ENCODE data around the gene CCDC183.
"Not testable (repeated sequence)": the region's sequence is repeated elsewhere in the genome, so short reads cannot be mapped to it uniquely, and the experiment has no call there.

Gene CCDC183

DNA sequence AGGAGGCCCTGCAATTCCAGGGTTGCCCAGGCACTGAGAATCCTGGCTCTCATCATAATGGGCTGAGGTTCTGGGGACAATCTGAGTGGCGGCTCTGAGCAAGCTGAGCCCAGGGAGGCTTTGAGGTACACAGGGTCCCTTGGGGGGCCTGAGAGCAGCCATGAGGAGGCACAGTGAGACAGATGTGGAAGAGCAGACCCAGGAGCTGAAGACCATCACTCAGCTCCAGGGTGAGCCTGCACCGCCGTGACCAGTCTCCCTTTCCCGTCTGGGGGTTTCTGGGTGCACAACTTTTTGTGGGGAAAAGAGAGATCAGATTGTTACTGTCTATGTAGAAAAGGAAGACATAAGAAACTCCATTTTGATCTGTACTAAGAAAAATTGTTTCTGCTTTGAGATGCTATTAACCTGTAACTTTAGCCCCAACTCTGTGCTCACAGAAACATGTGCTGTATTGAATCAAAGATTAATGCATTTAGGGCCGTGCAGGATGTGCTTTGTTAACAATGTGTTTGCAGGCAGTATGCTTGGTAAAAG, at the start of gene CCDC183:
CCDC183 (plus strand) TSS at position 101 of the 537 bp plus-strand sequence; CDS start at position 161, 60 bp downstream.
- no peak for DNase-seq (ENCODE audit: low spot score)

DNA sequence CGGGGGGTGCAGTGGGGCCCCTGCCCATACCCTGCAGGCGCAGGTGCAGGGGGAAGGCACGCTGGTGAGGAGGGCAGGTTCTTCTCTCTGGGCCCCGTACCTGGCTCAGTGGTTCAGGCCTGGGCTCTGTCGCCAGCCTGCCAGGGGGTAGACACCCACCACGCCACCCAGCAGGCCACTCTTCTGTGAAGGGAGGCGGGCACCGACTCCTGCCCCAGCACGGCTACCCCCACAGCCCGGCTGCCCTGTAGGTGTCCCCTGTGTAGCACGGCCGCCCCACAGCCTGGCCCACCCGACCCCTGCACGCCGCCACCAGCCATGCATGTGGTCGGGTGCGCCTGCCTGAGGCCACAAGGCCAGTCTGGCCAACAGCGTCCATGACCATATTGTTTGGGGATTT, 49.5 kb upstream of the CCDC183 start:
- no peak for DNase-seq (ENCODE audit: low spot score)

DNA sequence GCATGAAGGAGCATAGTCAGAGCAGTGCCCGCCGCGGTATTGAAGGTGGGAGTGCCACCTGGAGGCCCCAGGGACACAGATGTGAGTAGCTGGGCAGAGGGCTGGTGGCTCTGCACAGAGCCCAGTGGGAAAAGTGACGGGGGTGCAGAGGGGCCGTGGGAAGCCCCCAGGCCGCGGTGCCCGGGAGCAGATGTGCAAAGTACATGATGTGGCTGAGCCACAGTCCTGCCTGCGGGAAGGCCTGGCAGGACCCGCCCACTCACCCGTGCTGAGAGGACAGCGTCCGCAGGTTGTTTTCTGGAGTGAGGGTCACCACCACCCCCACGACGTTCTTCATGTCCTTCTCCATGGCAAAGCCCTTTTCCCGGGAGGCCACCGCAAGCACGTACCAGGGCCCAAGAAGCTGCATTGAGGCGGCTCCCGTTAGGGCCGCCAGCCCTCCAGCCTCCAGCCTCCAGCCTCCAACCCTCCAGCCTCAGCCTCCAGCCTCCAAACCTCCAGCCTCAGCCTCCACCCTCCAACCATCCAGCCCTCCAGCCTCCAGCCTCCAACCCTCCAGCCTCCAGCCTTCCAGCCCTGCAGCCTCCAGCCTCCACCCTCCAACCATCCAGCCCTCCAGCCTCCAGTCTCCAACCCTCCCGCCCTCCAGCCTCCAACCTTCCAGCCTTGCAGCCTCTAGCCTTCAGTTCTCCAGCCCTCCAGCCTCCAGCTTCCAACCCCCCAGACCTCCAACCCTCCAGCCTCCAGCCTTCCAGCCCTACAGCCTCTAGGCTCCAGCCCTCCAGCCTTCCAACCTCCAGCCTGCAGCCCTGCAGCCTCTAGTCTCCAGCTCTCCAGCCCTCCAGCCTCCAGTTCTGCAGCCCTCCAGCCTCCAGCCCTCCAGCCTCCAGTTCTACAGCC, 48.7 kb upstream of the CCDC183 start:
- no peak for DNase-seq (ENCODE audit: low spot score)

DNA sequence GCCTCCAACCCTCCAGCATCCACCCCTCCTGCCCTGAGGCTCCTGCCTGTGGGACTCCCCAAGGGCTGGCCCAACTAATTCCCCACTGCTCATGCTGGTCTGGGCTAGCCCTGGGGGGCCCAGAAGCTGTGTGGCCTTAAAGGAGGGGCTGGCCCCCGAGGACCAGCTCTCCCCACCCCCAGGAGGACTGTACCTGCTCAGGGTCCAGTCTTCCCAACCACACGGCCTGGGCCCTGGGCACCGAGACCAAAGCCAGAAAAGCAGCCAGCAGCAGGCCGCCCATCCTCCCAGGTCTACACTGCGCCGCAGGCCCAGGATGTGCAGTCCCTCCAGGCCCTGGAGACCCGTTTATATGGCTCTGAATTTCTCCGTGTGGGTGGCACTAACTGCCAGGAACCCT, 47.9 kb upstream of the CCDC183 start, which contains the start of gene LCN6:
LCN6 (minus strand) TSS at position 325 of the 400 bp plus-strand sequence; CDS start at position 283, 42 bp downstream.
- no peak for DNase-seq (ENCODE audit: low spot score)

DNA sequence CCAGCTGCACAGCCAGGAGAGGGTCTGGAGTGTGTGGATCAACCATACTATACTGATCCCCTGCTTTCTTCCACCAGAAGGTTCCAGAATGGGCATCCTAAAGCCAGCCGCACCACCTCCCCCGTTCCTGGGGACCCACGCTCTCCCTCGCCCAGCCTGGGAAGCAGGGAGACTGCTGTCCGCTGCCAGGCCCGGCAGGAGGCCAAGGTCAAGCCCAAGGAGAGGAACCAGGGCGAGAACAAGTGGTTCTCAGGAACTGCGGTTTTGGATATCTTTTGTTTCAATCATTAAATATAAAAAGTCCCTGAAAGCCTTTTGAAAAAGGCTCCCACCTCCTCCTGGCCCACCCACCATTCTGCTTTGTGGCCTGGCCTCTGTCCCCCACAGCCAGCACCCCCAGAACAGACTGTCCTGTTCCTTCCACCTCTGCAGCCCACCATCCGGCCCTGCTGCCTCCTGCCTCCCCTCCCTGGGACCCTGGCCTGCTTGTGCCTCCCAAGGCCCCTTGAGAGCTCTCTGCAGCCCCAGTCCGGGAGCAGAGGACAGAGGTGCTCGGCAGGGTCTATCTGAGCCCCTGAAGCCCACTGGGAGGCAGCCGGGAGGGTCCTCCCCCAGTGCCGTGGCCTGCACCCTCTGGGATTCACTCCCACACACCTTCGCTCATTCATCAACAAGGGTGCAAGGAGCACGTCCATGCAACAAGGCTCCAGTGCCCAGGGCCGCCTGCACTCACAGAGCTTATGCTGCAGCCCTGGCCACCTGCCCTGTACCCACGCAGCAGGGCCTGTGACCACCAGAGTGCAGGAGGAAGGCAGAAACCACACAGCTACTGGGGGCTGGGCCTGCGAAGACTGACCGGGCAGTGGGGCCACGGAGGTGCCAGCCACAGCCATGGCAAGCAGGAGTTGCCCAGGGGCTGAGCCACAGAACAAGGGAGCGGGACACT, 47.2 kb upstream of the CCDC183 start:
- no peak for DNase-seq (ENCODE audit: low spot score)

DNA sequence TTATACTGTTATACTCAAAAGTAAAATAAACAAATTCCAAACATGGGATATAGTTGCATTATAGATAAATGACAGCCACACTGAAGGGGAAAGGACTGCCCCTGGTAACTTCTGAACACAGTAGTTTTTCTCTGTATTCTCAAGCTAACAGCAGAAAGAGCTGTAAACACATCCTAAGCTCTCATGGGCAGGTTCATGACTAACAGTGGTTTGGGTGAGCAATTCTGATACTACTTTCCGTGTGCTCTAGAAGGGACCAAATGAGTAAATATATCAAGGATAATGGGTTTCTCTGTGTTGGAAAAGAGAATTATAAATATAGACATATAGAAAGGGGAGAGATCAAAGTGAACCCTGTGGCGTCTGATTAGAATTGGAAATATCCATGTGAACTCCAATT, 45.6 kb upstream of the CCDC183 start:
- DNase-seq (ENCODE audit: low spot score) = no peak

DNA sequence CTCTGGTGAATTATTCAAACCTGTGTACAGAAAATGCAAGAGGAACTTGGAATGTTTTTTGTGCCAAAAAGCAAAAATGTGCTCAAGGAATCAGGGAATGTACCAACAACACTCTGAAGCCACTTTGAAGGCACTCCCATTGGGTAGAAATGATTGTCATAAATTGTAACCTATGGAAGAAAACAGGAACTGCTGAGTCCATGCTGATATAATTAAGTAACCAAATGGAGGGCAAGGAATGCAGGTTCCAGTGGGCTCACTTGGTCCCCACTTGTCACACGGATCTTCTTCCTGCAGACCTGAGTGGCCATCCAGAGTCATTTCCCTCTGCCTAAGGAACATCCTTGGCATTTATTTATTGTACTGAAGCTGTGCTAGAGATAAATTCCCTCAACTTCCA, 44.9 kb upstream of the CCDC183 start:
- no peak for DNase-seq (ENCODE audit: low spot score)

DNA sequence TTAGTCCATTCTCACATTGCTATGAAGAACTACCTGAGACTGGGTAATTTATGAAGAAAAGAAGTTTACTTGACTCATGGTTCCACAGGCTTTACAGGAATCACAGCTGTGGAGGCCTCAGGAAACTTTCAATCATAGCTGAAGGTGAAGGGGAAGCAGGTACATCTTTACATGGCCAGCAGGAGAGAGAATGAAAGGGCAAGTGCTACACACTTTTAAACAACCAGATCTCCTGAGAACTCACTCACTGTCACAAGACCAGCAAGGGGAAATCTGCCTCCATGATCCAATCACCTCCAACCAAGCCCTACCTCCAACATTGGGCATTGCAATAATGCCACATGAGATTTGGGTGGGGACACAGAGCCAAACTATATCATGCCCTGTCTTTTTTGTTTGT, 44.3 kb upstream of the CCDC183 start:
- no peak for DNase-seq (ENCODE audit: low spot score)

DNA sequence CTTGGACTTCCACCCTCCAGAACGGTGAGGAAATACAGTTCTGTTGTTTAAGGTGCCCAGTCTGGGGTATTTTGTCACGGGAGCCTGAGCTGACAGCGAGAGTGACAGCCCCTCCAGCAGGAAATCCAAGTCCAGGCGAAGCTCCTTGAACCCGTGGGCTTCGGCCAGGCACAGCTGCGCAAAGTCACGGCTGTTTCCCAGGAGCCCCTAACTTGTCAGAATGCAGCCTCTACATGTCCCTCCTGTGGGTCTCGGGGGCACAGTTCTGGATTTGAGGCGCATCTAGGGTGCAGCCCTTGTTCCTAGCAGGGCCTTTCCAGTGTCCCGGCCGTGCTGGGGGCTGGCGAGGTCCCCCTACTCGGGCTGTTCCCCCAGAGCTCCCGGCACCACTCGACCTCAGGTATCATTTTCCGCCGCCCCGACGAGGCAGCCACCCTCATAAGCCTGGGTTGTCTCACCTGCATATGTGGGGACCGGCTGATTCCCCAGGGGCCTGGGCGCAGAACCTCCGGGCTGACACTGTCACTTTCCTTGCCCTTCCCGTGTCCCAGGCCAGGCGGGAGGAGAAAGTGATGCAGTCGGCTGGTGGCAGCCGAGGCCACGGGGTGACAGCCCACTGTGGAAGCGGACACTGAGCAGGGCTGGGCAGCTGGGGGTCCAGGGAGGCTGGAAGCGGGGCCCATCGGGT, 42.6 kb upstream of the CCDC183 start:
- no peak for DNase-seq (ENCODE audit: low spot score)

DNA sequence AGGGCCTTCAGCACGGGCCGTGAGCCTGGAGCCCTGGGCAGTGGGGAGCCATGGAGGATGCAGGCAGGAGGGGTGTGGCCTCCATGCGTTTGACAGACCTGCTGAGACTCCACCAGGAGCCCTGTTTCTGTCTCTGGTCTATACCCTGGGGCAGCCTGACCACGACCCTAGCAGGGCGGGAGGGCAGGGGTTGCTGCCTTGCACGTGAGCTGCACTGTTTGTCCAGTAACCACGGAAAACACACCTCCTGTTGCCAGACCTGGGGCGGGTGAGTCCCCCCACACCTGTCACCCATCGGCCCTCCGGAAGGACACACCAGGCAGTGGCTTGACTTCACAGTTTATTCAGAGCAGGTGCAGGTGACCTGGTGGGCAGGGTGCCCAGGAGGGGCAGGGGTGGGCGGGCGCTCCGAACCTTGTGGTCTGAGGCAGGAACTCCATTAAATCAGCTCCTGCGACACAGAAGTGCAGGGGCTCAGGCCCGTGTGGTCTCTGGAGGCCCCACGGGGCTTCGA, 42.0 kb upstream of the CCDC183 start:
- no peak for DNase-seq (ENCODE audit: low spot score)

DNA sequence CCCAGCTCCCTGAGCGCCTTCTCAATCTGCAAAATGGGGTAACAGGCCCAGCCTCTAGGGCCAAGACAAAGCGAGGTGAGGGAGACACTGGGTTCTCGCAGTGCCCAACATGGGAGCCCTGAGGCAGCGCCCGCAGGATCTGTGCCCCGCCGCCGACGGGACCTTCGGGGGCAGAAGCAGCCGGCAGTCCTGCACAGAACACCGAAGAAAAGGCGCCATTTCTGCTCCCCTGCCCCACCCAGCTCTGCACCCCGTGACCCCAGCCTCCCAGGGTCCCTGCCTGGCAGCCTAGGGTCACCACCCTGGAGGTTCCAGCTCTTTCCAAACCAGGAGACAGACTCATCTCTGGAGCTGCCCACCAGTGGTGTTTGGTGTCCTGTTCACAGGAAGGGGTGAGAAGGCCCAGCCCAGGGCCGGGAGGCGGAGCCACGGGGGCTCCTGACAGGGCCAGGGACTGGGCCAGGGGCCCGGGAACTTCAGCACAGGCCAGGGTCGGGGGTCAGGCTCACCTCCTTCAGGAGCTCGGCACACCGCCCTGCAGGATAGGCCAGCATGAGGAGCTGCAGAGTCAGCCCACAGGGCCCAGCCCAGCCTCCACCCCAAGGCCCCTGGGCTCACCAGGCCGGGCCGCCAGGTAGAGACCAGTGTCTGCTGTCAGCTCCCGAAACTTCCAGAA, 41.4 kb upstream of the CCDC183 start:
- DNase-seq (ENCODE audit: low spot score) = no peak

DNA sequence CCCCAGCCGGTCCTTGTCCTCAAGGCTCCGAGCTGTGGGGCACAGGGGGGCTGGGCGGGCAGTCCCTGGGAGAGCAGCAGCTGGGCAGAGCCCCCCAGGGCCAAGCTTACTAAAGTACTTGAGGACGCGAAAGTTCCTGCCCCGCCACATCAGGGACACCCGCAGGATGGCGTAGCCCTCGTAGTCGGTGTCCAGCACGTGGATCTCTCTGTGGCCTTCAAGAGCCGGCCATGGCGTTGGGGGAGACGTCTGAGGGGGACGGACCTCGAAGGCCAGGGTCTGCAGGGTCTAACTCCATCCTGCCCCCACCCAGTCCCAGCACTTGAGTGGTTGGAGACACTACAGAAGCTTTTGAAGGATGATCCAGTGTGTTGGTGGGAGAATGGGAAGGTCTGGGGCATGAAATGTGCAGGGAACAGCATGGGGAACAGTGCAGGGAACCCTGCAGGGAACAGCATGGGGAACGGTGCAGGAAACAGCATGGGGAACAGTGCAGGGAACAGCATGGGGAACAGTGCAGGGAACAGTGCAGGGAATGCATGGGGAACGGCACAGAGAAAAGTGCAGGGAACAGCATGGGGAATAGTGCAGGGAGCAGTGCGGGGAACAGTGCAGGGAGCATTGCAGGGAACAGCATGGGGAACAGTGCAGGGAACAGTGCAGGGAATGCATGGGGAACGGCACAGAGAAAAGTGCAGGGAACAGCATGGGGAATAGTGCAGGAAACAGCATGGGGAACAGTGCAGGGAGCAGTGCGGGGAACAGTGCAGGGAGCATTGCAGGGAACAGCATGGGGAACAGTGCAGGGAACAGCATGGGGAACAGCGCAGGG, 40.6 kb upstream of the CCDC183 start:
- DNase-seq (ENCODE audit: low spot score) = not testable (repeated sequence)

DNA sequence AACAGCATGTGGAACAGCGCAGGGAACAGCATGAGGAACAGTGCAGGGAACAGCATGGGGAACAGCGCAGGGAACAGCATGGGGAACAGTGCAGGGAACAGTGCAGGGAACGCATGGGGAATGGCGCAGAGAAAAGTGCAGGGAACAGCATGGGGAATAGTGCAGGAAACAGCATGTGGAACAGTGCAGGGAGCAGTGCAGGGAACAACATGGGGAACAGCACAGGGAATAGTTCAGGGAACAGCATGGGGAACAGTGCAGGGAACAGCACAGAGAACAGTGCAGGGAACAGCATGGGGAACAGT, 40.1 kb upstream of the CCDC183 start:
- no peak for DNase-seq (ENCODE audit: low spot score)

DNA sequence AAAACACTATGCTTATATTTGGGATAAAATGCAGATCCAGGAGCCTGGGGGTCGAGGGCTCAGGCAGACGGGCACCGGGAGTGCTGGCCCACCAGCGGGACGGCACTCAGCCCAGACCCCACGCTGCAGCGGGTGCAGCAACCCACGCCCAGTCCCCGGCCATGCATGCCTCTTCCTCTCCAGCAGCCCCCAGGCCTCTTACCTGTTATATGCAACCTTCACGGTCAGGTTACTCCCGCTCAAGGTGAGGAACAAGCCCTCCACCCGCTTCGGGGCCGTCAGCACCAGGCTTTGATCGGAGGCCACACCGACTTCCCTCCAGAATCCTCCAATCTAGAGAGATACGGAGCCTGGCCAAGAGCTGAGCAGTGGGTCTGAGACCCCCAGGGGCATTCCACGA, 39.3 kb upstream of the CCDC183 start:
- DNase-seq (ENCODE audit: low spot score) = no peak

DNA sequence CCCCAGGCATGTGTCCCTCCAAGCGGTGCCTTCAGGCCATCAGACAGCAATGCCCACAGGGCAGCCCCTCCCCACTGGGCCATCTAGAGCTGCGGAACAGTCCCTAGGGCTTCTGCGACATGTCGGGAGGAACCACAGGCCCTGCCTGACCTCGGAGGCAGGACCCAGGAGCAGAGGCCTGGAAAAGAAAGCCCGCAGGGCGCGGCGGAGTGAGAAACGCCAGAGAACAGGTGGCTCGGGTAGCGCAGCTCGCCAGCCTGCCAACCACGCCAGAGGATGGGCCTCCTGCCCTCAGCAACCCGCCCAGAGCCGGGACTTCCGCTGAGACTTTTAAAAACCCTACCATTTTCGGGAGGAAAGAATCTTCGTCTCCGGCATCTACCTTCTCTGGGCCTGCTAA, 38.8 kb upstream of the CCDC183 start:
- no peak for DNase-seq (ENCODE audit: low spot score)

DNA sequence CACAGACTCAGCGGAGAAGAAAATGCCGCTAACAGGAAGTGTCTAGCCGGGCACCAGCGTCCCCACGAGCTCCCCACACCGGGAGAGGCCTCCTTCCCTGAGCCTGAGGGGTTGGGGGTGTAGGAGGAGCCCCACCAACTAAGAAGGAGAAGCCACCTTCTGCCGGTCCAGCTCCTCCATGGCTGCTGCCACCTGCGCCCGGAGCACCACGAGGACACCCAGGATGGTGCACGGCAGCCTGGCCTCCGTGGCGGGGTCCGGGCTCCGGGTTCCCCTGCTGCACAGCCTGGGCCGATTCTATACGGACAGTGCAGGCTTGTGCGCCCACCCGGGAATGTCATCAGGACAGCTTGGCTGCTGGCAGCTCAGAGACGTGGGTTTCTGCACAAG, 38.4 kb upstream of the CCDC183 start:
- no peak for DNase-seq (ENCODE audit: low spot score)

DNA sequence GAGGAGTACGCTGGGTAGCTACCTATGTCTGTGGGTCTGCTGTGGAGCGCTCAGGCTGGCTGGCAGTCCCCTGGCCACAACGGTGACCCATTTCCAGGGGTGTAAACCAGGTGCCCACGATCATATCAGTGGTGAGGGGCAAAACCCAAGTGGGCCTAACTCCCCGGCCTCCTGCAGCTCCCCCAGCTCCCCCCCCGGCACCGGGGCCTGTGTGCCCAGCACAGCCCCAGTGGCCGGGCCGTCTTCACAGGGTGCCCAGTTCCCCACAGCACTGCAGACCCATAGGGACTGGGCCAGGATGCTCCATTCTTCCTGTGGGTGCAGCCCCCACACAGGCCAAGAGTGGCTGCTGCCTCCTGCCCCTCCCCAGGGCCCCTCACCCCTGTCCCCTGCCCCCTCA, 37.1 kb upstream of the CCDC183 start:
- DNase-seq (ENCODE audit: low spot score) = no peak

DNA sequence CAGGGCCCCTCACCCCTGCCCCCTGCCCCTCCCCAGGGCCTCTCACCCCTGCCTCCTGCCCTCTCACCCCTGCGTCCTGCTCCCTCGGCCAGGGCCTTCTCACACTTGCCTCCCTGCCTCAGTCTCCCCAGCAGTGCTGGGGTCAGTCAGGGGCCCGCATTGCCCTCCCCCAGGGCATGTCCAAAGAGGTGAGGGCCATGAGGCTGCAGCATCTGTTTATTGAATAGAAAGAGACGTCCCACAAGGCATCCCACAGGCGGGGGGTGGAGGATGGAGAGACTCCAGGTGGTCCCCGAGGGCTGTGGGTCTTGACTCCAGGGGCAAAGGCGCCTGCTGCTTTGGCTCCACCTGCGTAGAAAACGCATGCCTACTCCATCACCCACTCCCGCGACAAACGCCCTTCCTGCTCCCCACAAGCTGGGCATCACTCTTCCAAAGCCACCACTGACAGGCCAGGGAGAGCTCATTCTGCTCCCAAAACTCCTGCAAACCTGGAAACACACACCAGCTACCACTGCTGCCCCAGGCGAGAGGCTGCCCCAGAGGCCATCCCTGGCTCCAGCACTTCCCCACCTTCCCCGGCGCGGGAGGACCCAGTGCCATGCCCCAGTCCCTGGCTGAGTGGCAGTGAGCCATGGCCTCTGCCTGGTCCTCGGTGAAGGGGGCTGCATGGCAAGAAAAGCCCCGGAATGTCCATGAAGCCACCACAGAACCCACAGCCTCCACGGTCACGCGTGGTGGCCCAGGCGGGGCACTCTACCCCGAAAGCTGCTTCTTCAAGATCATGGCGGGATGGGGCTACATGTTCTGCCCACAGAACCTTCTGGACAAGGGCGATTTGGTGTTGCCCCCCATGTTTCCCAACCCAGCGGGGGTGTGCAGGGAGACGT, 36.5 kb upstream of the CCDC183 start:
- no peak for DNase-seq (ENCODE audit: low spot score)

DNA sequence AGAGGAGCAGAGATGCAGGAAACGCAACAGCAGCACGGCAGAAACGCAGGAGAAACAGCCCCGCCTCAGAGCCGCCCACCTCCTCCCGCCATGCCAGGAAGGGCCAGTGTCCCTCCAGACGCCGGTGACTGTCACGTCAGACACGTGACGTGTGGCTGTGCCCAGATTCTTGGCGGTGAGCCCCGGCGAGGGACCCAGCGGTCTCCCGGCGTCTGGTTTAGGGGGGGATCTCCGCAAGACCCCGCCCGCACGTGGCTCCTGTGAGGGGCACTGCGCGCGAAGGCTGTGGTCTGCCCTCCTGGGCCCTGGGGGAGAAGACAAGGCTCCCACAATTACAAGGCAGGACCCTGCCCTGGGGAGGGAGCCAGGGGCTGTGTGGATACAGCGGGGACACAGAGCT, 35.7 kb upstream of the CCDC183 start:
- DNase-seq (ENCODE audit: low spot score) = no peak

All from NAMALWA (cell line).